ENCODE results near the gene PIN1. TPM values are rescaled to one million over a fixed set of nuclear protein-coding genes. Genes with fewer than 3 reads are reported as not detected.
A peak's percentile ranks its signal among the peaks of the same experiment; 100 is the strongest.
"Not testable (repeated sequence)": the region's sequence is repeated elsewhere in the genome, so short reads cannot be mapped to it uniquely, and the experiment has no call there.

The PIN1 gene
- total RNA-seq, 1 experiment from 2014 or later: 145 TPM

GRCh38 chr19:9808855-9809824 is 26.0 kb upstream of the PIN1 start:
- in situ Hi-C loops (cut with HindIII; ENCODE audit: low pct_unique_long_range_greater_than_20kb, low sequenced_read_pairs): no loop called here
- no peak for DNase-seq (ENCODE audit: low read depth)

DNA sequence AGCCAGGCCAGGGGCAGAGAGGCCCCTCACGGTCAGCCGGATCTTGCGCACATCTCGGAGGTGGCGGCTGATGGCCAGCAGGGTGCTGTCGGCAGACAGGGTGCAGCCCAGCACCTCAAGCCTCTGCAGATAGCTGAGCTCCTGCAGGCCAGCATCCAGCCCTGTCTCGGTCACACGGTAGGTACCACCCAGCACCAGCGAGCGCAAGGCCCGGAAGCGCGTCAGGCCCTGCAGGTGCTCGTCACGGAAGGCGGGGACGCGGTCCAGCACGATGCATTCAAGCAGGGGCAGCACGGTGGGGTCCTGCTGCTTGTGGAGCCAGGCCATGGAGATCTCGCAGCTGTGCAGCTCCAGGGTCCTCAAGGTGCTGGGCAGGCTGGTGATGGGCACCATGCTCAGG is 24.0 kb upstream of the PIN1 start:
- in situ Hi-C loops (cut with HindIII; ENCODE audit: low pct_unique_long_range_greater_than_20kb, low sequenced_read_pairs): no loop called here
- no peak for DNase-seq (ENCODE audit: low read depth)

DNA sequence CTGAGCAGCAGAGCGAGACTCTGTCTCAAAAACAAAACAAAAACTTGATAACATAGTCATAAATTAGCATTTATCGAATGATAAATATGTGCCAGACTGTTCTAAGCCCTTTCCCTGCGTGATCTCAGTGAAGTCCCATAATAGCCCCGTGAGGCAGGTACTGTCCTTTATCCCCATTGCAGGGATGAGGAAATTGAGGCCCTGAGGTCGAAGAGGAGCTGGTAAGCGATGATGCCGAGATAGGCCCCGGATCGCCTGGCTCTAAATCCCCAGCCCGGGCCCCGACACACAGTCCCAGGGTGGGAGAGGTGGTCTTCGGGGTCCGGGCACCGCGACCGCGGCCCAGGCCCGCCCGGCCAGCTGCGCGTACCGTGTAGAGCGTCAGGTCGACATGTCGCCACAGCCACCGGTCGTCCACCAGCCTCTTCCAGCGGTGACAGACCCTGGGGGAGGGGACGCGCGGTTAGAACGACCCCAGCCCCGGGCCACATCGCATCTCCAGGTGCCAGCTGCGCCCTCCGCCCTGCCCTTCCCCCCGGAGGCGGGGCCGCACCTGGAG is 16.9 kb upstream of the PIN1 start:
- in situ Hi-C loops (cut with HindIII; ENCODE audit: low pct_unique_long_range_greater_than_20kb, low sequenced_read_pairs): no loop called here
- DNase-seq (ENCODE audit: low read depth): no peak

- DNase-seq (ENCODE audit: low read depth): peak; percentile 92
- in situ Hi-C loops (cut with HindIII; ENCODE audit: low pct_unique_long_range_greater_than_20kb, low sequenced_read_pairs): no loop called here
Measured at GRCh38 chr19:9818734-9819595, 16.2 kb upstream of the PIN1 start, which contains the start of gene FBXL12. Gene FBXL12 (minus strand): TSS chr19:9819079. CDS start chr19:9818813, 266 bp downstream.

DNA sequence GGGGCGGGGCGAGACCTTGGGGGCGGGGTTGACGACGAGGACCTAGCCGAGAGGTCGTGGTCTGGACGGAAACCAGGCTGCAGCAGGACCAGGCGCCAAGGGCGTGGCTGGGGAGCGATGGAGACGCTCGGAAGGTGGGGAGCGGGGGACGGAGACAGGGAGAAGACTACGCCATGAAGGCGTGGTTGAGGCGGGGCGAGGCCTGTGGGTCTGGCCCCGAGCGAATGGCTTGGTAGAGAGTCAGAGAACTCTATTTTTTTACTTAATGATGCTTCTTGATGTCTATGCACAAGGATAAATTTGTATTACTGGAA is 15.6 kb upstream of the PIN1 start:
- DNase-seq (ENCODE audit: low read depth): peak; percentile 88
- in situ Hi-C loops (cut with HindIII; ENCODE audit: low pct_unique_long_range_greater_than_20kb, low sequenced_read_pairs): no loop called here

DNA sequence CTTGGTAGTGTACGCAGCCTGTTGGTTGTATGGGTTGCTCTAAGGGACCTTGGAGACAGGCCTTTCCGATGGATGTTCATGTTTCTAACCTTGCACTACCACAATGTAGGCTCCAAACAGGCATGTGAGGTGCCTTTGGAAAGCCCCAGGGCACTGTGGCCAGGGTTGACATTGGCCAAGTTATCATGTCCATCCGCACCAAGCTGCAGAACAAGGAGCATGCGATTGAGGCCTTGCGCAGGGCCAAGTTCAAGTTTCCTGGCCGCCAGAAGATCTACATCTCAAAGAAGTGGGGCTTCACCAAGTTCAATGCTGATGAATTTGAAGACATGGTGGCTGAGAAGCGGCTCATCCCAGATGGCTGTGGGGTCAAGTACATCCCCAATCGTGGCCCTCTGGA is 15.1 kb upstream of the PIN1 start:
- in situ Hi-C loops (cut with HindIII; ENCODE audit: low pct_unique_long_range_greater_than_20kb, low sequenced_read_pairs); DNase-seq (ENCODE audit: low read depth): not testable (repeated sequence)

DNA sequence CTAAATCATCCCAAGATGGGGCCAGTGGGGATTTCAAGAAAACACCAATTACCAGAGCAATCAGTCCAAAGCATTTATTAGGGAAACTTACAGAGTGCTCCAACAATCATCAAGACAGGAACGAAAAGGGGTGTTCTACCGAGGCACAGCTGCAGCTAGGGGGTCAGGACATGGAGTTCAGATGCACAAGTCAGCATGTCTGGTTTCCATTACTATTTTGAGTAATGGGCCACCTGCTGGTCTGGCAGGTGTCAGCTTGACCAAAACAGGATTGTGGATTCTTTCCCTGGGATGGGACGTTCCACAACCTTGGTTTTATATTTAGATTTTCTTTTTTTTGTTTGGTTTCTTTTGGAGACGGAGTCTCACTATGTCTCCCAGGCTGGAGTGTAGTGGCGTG is 11.3 kb upstream of the PIN1 start:
- in situ Hi-C loops (cut with HindIII; ENCODE audit: low pct_unique_long_range_greater_than_20kb, low sequenced_read_pairs): no loop called here
- DNase-seq (ENCODE audit: low read depth): no peak

- in situ Hi-C loops (cut with HindIII; ENCODE audit: low pct_unique_long_range_greater_than_20kb, low sequenced_read_pairs): no loop called here
- DNase-seq (ENCODE audit: low read depth): peak; percentile 65
Measured at GRCh38 chr19:9827289-9828238, 7.6 kb upstream of the PIN1 start, which contains the start of gene UBL5. Gene UBL5 (plus strand): TSS chr19:9827918. CDS start chr19:9828338, 420 bp downstream.

DNA sequence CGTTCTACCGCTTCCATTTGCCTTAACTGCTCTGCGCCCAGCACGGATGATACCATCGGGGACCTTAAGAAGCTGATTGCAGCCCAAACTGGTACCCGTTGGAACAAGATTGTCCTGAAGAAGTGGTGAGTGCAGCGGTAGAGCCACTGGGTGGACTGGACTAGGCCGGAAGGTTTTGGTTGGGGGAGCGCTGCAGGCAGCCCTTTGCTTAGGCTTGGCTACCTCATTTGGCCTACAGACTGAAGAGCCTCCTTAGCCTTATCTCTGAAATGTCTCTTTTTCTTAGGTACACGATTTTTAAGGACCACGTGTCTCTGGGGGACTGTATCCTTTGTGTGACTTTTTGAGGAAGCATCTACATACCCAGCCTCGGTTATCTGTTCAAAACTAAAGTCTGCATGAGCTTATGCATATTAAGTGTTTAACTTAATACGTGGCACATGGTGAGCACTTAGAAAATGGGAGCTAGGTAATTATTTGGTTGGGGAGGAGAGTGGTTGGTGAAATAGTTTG is 6.5 kb upstream of the PIN1 start:
- in situ Hi-C loops (cut with HindIII; ENCODE audit: low pct_unique_long_range_greater_than_20kb, low sequenced_read_pairs): no loop called here
- no peak for DNase-seq (ENCODE audit: low read depth)

DNA sequence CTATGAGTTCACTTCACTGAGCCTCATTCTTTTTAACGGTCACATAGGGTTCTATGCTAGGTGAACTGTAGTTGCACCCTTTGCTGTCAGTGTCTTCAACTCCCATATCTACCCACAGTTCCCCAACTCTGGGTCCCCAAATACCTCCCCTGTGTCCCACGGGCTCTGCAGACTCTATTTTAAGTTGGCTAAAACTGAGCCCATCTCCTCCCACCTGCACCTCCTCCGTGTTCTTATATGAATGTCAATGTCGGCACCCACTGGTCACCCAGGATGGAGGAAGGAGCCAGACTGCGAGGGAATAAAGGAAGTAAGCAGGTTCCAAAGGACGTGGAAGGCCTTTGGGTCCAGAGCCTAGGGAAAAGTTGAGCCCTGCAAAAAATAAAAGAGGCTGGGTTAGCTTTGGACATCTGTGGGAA is 802 bp upstream of the PIN1 start:
- in situ Hi-C loops (cut with HindIII; ENCODE audit: low pct_unique_long_range_greater_than_20kb, low sequenced_read_pairs): no loop called here
- DNase-seq (ENCODE audit: low read depth): no peak

DNA sequence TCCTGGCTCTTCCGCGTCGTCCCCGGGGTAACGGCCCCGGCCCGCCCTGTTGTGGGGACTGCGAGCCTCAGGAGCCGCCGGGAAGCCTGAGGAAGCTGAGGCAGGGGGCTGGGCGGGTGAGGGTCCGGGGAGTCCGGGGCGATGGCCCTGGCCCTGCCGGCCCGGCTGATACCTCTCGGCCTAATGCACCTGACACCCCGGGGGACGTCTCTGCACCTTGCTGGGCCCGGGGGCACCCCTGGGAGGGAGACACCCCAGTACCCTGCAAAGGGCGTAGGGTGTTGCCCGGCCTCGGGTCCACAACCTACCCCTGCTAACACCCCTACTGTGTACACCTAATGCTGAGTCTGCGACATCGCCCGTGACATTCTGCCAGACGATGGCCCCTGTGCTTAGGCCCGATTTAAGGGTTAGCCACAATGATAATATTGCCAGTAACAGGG is 410 bp downstream of the PIN1 start:
- in situ Hi-C loops (cut with HindIII; ENCODE audit: low pct_unique_long_range_greater_than_20kb, low sequenced_read_pairs): no loop called here
- no peak for DNase-seq (ENCODE audit: low read depth)

DNA sequence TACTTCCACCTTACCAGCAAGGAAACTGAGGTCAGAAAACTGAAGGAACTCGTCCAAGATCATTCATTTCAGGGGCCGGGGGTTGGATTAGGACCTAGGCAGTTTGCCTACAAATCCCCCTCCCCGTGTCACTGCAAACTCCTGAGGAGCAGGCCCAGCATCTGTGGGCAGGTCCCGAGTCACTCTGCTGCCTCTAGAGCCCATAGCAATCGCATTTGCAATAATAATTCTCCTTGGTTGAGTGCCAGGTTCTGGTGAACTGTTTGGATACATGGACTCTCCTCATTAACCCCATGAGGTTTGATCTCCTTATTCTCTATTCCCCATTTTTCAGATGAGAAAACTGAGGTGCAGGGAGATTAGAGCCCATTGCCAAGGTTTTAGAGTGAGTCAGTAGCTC is 903 bp downstream of the PIN1 start:
- in situ Hi-C loops (cut with HindIII; ENCODE audit: low pct_unique_long_range_greater_than_20kb, low sequenced_read_pairs): no loop called here
- no peak for DNase-seq (ENCODE audit: low read depth)

- in situ Hi-C loops (cut with HindIII; ENCODE audit: low pct_unique_long_range_greater_than_20kb, low sequenced_read_pairs): no loop called here
- DNase-seq (ENCODE audit: low read depth): no peak
Measured at GRCh38 chr19:9838324-9838723, 3.2 kb downstream of the PIN1 start.

DNA sequence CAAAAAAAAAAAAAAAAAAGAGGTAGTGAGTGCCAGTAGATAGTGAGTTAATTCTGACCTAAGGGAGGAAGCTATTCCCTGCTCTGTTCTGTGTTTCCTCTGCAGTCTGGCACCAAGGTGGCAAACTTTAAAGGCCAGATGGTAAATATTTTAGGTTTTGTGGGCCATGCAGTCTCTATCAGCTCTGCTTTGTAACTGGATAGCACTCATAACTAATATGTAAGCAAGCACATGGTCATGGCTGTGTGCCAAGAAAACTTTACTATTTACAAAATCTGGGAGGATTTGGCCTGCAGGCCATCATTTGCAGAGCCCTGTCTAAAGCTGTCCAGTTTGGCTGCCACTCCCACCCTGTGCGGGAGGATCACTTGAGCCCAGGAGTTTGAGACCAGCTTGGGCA is 4.3 kb downstream of the PIN1 start:
- no peak for DNase-seq (ENCODE audit: low read depth)
- in situ Hi-C loops (cut with HindIII; ENCODE audit: low pct_unique_long_range_greater_than_20kb, low sequenced_read_pairs): no loop called here

DNA sequence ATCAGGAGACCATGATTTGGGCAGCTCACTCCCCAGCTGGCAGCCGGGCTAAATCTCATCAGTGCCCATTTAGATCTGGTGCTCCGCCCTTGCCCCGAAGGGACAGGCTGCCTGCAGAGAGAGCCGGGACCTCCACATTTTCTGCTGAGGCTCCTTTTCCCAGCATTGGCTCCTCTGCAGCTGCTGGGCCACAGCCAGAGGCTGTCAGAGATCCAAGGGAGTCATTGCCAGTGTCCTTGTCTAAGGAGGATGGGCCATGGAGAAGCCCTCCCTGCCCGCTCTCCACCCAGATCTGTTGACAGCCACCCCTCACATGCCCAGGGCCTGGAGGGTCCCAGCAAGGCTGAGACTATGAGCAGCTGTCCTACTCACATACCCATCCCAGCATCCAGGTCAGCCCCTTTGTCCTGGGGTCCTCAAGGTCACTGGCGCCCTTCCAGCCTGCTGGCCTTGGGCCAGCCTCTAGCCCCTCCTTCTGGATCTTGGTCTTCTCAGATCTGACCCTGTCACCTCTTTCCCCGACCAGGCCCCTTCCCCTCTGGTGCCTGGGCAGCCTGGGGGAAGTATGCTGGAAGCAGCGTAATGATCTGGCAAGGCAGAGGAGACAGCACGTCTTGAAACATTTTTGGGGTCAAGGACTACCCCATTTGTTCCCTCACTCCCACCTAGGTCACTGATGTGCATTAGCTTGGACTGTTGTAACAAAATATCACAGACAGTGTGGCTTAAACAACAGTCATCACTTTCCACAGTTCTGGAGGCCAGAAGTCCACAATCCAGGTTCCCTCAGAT is 7.9 kb downstream of the PIN1 start:
- in situ Hi-C loops (cut with HindIII; ENCODE audit: low pct_unique_long_range_greater_than_20kb, low sequenced_read_pairs): no loop called here
- no peak for DNase-seq (ENCODE audit: low read depth)

DNA sequence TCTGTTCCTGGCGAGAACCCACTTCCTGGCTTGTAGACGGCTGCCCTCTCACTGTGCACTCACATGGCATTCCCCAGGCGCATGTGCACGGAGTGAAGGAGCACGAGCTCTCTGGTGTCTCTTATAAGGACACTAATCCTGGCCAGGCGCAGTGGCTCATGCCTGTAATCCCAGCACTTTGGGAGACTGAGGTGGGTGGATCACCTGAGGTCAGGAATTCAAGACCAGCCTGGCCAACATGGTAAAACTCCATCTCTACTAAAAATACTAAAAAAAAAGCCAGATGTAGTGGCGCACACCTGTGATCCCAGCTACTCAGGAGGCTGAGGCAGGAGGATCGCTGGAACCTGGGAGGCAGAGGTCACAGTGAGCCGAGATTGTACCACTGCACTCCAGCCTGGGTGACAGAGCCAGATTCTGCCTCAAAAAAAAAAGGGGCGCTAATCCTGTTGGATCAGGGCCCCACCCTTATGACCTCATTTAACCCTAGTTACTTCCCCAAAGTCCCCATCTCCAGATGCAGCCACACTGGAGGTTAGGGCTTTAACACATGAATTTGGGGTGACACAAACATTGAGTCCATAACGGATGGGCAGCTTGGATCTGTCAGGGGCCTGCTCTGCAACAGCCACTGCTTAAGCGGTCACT is 8.6 kb downstream of the PIN1 start:
- DNase-seq (ENCODE audit: low read depth); in situ Hi-C loops (cut with HindIII; ENCODE audit: low pct_unique_long_range_greater_than_20kb, low sequenced_read_pairs): not testable (repeated sequence)

Measured in Caki2 (cell line).